Activated naive CD8-positive, alpha-beta T cell treated with anti-CD3 and anti-CD28 coated beads, Interleukin-2, amount 50 U/mL, for 24 hours (primary cell): ENCODE measurements around the gene PCLO.
"Not testable (repeated sequence)": the region's sequence is repeated elsewhere in the genome, so short reads cannot be mapped to it uniquely, and the experiment has no call there.

Experiments used
- ATAC-seq: fragments of 150-1000 bp; cut with Tn5 transposase; one replicate; pipeline ENCODE4 v1.10.0; 2021
- DNase-seq: peaks from one replicate; pipeline ENCODE4 v3.0.0; 2021
- H3K27ac Mint-ChIP-seq: one replicate; pipeline ENCODE4 v1.8.0; 2021; ENCODE audit warnings: mild to moderate bottlenecking, mixed read lengths
- H3K27me3 Mint-ChIP-seq: one replicate; pipeline ENCODE4 v1.8.0; 2021; ENCODE audit warnings: mixed read lengths
- H3K36me3 Mint-ChIP-seq: one replicate; pipeline ENCODE4 v1.8.0; 2021; ENCODE audit warnings: low read depth, mixed read lengths
- H3K4me1 Mint-ChIP-seq: one replicate; pipeline ENCODE4 v1.8.0; 2021; ENCODE audit warnings: mixed read lengths
- H3K4me3 Mint-ChIP-seq: one replicate; pipeline ENCODE4 v1.8.0; 2021; ENCODE audit warnings: mild to moderate bottlenecking, moderate library complexity, mixed read lengths
- H3K9me3 Mint-ChIP-seq: one replicate; pipeline ENCODE4 v1.8.0; 2021; ENCODE audit warnings: mixed read lengths

The PCLO gene

GRCh38 chr7:82932516-82932915, 230.2 kb downstream of the PCLO start:
- H3K27ac Mint-ChIP-seq: no peak overlapping the region
- H3K27me3 Mint-ChIP-seq: no peaks in the 10 kb centered on the region
- H3K9me3 Mint-ChIP-seq: no peaks in the 10 kb centered on the region
- H3K4me1 Mint-ChIP-seq: no peaks in the 10 kb centered on the region
- no peak overlapping the region for H3K4me3 Mint-ChIP-seq
- ATAC-seq (no peak), DNase-seq (no peak)
- H3K36me3 Mint-ChIP-seq: no peaks in the 10 kb centered on the region

- H3K27ac Mint-ChIP-seq: no peak overlapping the region
- H3K9me3 Mint-ChIP-seq: no peaks in the 10 kb centered on the region
- DNase-seq (no peak), ATAC-seq (no peak)
- no peaks in the 10 kb centered on the region for H3K4me1 Mint-ChIP-seq
- no peaks in the 10 kb centered on the region for H3K36me3 Mint-ChIP-seq
- H3K27me3 Mint-ChIP-seq: no peaks in the 10 kb centered on the region
- H3K4me3 Mint-ChIP-seq: no peak overlapping the region
These were observed 236.2 kb downstream of the PCLO start for GRCh38 chr7:82926477-82926876.

DNA sequence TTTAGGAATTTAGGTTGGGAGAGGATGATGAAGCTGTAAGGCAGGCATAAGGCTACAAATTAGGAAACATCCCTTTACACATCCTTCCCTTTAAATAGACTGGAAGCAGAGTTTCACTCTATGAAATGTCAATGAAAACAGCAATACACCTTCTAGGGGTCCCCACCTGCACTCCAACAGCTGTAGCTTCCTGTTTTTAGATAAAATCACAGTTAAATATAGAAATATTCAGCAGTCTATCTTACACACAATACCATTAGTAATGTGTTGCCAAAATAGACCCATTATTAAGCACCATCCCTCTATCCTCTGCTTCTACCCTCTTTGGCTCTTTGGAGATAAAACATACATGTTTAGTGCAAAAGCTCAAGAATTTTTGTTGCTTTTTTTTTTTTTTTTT, 237.4 kb downstream of the PCLO start:
- no peaks in the 10 kb centered on the region for H3K36me3 Mint-ChIP-seq
- no peaks in the 10 kb centered on the region for H3K9me3 Mint-ChIP-seq
- H3K4me1 Mint-ChIP-seq: no peaks in the 10 kb centered on the region
- H3K27me3 Mint-ChIP-seq: no peaks in the 10 kb centered on the region
- ATAC-seq (no peak), DNase-seq (no peak)
- H3K27ac Mint-ChIP-seq: no peak overlapping the region
- no peak overlapping the region for H3K4me3 Mint-ChIP-seq

GRCh38 chr7:82906502-82906901, 256.2 kb downstream of the PCLO start:
- Mint-ChIP-seq H3K4me1 (no peaks in the 10 kb centered on the region), H3K27me3 (no peaks in the 10 kb centered on the region), H3K4me3 (no peak overlapping the region), H3K9me3 (no peaks in the 10 kb centered on the region), H3K36me3 (no peaks in the 10 kb centered on the region), H3K27ac (no peak overlapping the region)
- DNase-seq (no peak), ATAC-seq (no peak)

GRCh38 chr7:82904871-82905270, 257.8 kb downstream of the PCLO start:
- H3K27me3 Mint-ChIP-seq: no peaks in the 10 kb centered on the region
- DNase-seq (no peak), ATAC-seq (no peak)
- H3K9me3 Mint-ChIP-seq: no peaks in the 10 kb centered on the region
- no peaks in the 10 kb centered on the region for H3K4me1 Mint-ChIP-seq
- no peak overlapping the region for H3K27ac Mint-ChIP-seq
- no peaks in the 10 kb centered on the region for H3K36me3 Mint-ChIP-seq
- no peak overlapping the region for H3K4me3 Mint-ChIP-seq

- H3K9me3 Mint-ChIP-seq, H3K36me3 Mint-ChIP-seq, H3K27me3 Mint-ChIP-seq, H3K27ac Mint-ChIP-seq, DNase-seq, H3K4me1 Mint-ChIP-seq, ATAC-seq, H3K4me3 Mint-ChIP-seq: not testable (repeated sequence)
These were observed 261.6 kb downstream of the PCLO start for GRCh38 chr7:82901098-82901497.

DNA sequence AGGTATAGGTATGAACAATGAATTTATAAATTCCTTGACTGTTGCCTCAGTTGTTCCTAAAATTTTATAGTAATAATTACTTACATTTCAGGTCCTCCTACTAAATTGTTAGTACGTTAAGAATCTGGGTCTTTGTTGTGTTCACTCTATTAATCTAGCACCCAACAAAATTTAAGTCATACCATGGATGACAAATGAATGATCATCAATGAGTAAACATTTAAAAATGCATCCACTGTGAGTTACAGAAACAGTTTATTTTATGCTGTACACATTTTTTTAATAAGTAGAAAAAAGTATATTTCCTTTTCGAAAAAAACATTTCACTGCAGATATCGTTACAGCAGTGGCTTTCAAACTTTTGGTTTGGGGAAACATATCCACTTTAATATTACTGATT, 265.2 kb downstream of the PCLO start:
- ATAC-seq (no peak), DNase-seq (no peak)
- H3K9me3 Mint-ChIP-seq: peaks cover 4% of the 10 kb centered on the region
- no peaks in the 10 kb centered on the region for H3K36me3 Mint-ChIP-seq
- H3K4me1 Mint-ChIP-seq: no peaks in the 10 kb centered on the region
- no peaks in the 10 kb centered on the region for H3K27me3 Mint-ChIP-seq
- H3K4me3 Mint-ChIP-seq: no peak overlapping the region
- no peak overlapping the region for H3K27ac Mint-ChIP-seq

DNA sequence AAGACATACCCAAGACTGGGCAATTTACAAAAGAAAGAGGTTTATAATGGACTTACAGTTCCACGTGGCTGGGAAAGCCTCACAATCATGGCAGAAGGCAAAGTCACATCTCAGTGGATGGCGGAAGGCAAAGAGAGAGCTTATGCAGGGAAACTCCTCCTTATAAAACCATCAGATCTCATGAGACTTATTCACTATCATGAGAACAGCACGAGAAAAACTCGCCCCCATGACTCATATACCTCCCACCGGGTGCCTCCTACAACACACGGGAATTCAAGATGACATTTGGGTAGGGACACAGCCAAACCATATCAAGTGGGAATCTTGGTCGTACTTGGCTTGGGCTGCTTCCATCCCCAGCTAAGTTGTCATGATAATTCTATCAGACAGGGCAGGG, 268.3 kb downstream of the PCLO start:
- ATAC-seq, H3K9me3 Mint-ChIP-seq, H3K4me3 Mint-ChIP-seq, H3K36me3 Mint-ChIP-seq, H3K27ac Mint-ChIP-seq, H3K27me3 Mint-ChIP-seq, DNase-seq, H3K4me1 Mint-ChIP-seq: not testable (repeated sequence)

- no peak for ATAC-seq
- peaks cover 3% of the 10 kb centered on the region for H3K9me3 Mint-ChIP-seq
- H3K4me1 Mint-ChIP-seq: no peaks in the 10 kb centered on the region
- H3K27ac Mint-ChIP-seq: no peak overlapping the region
- DNase-seq: no peak
- H3K4me3 Mint-ChIP-seq: no peak overlapping the region
- no peaks in the 10 kb centered on the region for H3K27me3 Mint-ChIP-seq
- no peaks in the 10 kb centered on the region for H3K36me3 Mint-ChIP-seq
These were observed 276.4 kb downstream of the PCLO start for GRCh38 chr7:82886324-82886723.

DNA sequence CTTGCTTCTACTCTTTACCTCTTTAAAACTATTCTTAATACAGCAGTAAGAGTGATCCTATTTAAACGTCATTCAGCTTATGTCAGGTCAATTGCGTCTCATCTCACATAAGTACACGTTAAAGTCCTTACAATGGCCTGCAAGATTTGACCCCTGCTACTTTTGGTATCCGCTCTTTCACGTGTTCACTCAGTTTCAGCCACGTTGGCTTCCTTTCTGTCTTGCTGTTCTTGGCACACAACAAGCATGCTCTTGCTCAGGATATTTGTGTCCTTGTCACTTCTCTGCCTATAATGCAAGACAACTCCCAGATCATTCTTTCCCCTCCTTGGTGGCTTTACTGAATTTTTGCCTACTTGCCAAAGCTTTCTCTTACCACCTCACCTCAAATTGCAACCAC, 296.8 kb downstream of the PCLO start:
- ATAC-seq (no peak), DNase-seq (no peak)
- peaks cover 2% of the 10 kb centered on the region for H3K9me3 Mint-ChIP-seq
- no peaks in the 10 kb centered on the region for H3K36me3 Mint-ChIP-seq
- no peaks in the 10 kb centered on the region for H3K27me3 Mint-ChIP-seq
- no peaks in the 10 kb centered on the region for H3K4me1 Mint-ChIP-seq
- no peak overlapping the region for H3K4me3 Mint-ChIP-seq
- H3K27ac Mint-ChIP-seq: no peak overlapping the region

GRCh38 chr7:82859106-82859850, 303.4 kb downstream of the PCLO start:
- H3K9me3 Mint-ChIP-seq: peaks cover 5% of the 10 kb centered on the region
- ATAC-seq: no peak
- no peak for DNase-seq
- H3K4me3 Mint-ChIP-seq: no peak overlapping the region
- no peaks in the 10 kb centered on the region for H3K27me3 Mint-ChIP-seq
- no peaks in the 10 kb centered on the region for H3K36me3 Mint-ChIP-seq
- no peak overlapping the region for H3K27ac Mint-ChIP-seq
- H3K4me1 Mint-ChIP-seq: no peaks in the 10 kb centered on the region

DNA sequence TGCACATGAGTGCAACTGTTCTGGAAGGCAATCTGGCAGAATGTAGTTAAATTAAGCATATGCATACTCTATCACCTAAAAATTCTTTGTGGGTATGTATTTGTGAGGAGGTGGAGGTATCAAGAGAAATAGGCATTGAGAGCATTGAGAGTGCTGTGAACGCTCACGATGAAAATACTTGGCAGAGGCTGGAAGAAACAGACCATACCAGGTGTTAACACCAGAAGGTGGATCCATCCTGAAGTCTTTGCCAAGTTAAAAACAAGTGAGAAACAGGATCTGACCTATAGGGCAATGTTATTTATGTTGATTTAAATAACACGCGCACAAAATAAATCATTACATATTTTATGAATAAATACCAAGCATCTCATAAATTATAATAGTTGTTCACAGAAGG, 311.6 kb downstream of the PCLO start:
- ATAC-seq: no peak
- no peaks in the 10 kb centered on the region for H3K4me1 Mint-ChIP-seq
- no peaks in the 10 kb centered on the region for H3K27me3 Mint-ChIP-seq
- H3K9me3 Mint-ChIP-seq: no peaks in the 10 kb centered on the region
- no peak overlapping the region for H3K27ac Mint-ChIP-seq
- no peak for DNase-seq
- H3K4me3 Mint-ChIP-seq: no peak overlapping the region
- H3K36me3 Mint-ChIP-seq: no peaks in the 10 kb centered on the region

DNA sequence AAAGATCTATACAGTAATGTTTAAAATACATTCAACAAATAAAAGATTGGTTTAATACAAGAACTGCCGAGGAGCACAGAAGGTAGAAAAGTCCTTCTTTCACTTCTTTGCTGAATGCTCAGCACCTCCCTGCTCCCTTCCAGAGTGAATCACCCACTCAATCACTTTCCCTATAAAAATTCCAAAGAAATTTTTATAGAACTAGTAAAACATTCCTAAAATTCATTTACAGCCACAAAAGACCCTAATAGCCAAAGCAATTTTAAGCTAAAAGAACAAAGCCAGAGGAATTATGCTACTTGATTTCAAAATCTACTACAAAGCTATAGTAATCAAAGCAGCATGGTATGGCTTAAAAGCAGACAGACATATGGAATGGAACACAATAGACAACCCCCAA, 320.9 kb downstream of the PCLO start:
- H3K4me1 Mint-ChIP-seq: no peaks in the 10 kb centered on the region
- H3K27me3 Mint-ChIP-seq: no peaks in the 10 kb centered on the region
- ATAC-seq (no peak), DNase-seq (no peak)
- H3K27ac Mint-ChIP-seq: no peak overlapping the region
- H3K9me3 Mint-ChIP-seq: peaks cover 4% of the 10 kb centered on the region
- no peak overlapping the region for H3K4me3 Mint-ChIP-seq
- no peaks in the 10 kb centered on the region for H3K36me3 Mint-ChIP-seq

GRCh38 chr7:82840061-82840460, 322.6 kb downstream of the PCLO start:
- Mint-ChIP-seq H3K36me3 (no peaks in the 10 kb centered on the region), H3K9me3 (peaks cover 4% of the 10 kb centered on the region), H3K27ac (no peak overlapping the region), H3K4me1 (no peaks in the 10 kb centered on the region), H3K27me3 (no peaks in the 10 kb centered on the region), H3K4me3 (no peak overlapping the region)
- DNase-seq (no peak), ATAC-seq (no peak)

DNA sequence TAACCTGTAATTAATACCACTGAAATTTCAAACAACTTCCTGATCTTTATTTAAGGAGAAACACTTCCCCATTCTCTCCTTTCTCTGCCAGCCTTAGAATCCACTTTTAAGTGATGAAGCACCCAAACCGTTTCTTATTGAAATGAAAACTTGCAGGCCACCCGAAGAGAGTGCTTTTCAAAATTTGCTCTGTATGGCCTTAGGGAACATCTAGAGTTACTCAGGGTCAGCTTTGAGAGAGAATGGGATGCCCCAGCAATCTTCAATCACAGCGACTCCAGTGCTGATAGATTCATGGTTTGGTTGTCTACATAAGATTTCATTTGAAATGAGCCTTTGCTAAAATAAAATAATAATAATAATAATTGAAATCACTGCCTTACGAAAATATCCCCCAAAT, 323.1 kb downstream of the PCLO start:
- Mint-ChIP-seq H3K27me3 (no peaks in the 10 kb centered on the region), H3K4me3 (no peak overlapping the region), H3K9me3 (peaks cover 4% of the 10 kb centered on the region), H3K4me1 (no peaks in the 10 kb centered on the region), H3K36me3 (no peaks in the 10 kb centered on the region), H3K27ac (no peak overlapping the region)
- DNase-seq (no peak), ATAC-seq (no peak)

- ATAC-seq (no peak), DNase-seq (no peak)
- H3K9me3 Mint-ChIP-seq: peaks cover 4% of the 10 kb centered on the region
- H3K27ac Mint-ChIP-seq: no peak overlapping the region
- H3K4me3 Mint-ChIP-seq: no peak overlapping the region
- no peaks in the 10 kb centered on the region for H3K27me3 Mint-ChIP-seq
- H3K36me3 Mint-ChIP-seq: no peaks in the 10 kb centered on the region
- no peaks in the 10 kb centered on the region for H3K4me1 Mint-ChIP-seq
These were observed 323.6 kb downstream of the PCLO start for GRCh38 chr7:82839063-82839462.
